HEK293 (cell line): ENCODE results near the gene TUT4.

Experiments
- CTCF ChIA-PET: fragments of 350-600 bp; formaldehyde crosslinking; extraction: SDS; loops from one replicate; lab custom pipeline; 2021; ENCODE audit warnings: antibody characterized with exemption; lab: Yijun Ruan, JAX
- POLR2A ChIA-PET: fragments of 300-600 bp; formaldehyde crosslinking; extraction: SDS; loops from one replicate; lab custom pipeline; 2020; ENCODE audit warnings: antibody characterized with exemption, inconsistent platforms; lab: Yijun Ruan, JAX
- H3K27ac ChIP-seq: fragments of 200-500 bp; sonication (Bioruptor generic); 2 replicates; pipeline ENCODE4 v1.5.1; 2014; ENCODE audit warnings: low read depth, low read length, control low read depth, inconsistent platforms; ENCODE audit errors: extremely low read depth
- H3K36me3 ChIP-seq, 2 experiments: fragments of 200-500 bp in 1 of 2; sonication (Bioruptor generic) in 1 of 2; 1 replicate in 1 of 2; 2 replicates in 1 of 2; pipeline ENCODE4 v1.5.1; 2014 to 2017; ENCODE audit warnings: inconsistent platforms in 2 of 2, low read length in 2 of 2; ENCODE audit not compliant: control insufficient read depth in 2 of 2, insufficient read depth in 1 of 2
- H3K4me1 ChIP-seq: fragments of 200-500 bp; sonication (Bioruptor generic); 2 replicates; pipeline ENCODE4 v1.5.1; 2014; ENCODE audit warnings: mild to moderate bottlenecking, low read length, inconsistent platforms; ENCODE audit not compliant: control insufficient read depth, insufficient read depth
- H3K4me3 ChIP-seq: 2 replicates; pipeline ENCODE4 v1.5.1; 2011; ENCODE audit warnings: low read depth, mild to moderate bottlenecking, control low read depth, low read length, moderate library complexity
- H3K9me3 ChIP-seq: fragments of 200-500 bp; sonication (Bioruptor generic); 2 replicates; pipeline ENCODE4 v1.5.1; 2014; ENCODE audit warnings: low read depth, low read length, inconsistent platforms; ENCODE audit not compliant: control insufficient read depth, insufficient read depth
- KLF1 ChIP-seq: fragments of 450-650 bp; formaldehyde crosslinking; IDR thresholded peaks from 2 replicates; pipeline ENCODE4 v1.5.1; 2016; ENCODE audit warnings: missing biosample characterization, missing genetic modification characterization
- KLF10 ChIP-seq: fragments of 450-650 bp; IDR thresholded peaks from 2 replicates; pipeline ENCODE4 v1.5.1; 2018; ENCODE audit warnings: missing biosample characterization, mild to moderate bottlenecking, missing genetic modification characterization
- SCRT2 ChIP-seq: fragments of 450-650 bp; formaldehyde crosslinking; IDR thresholded peaks from 2 replicates; pipeline ENCODE4 v1.5.1; 2016; ENCODE audit warnings: missing biosample characterization, missing genetic modification characterization
- SETDB1 ChIP-seq: IDR thresholded peaks from one replicate; pipeline ENCODE4 v1.6.1; 2017; ENCODE audit warnings: mild to moderate bottlenecking, low read length, moderate library complexity, mixed read lengths; ENCODE audit not compliant: insufficient read length
- ZBTB21 ChIP-seq: fragments of 450-650 bp; formaldehyde crosslinking; IDR thresholded peaks from 2 replicates; pipeline ENCODE4 v1.5.1; 2017; ENCODE audit warnings: missing biosample characterization, missing genetic modification characterization
- ZBTB48 ChIP-seq: fragments of 450-650 bp; formaldehyde crosslinking; IDR thresholded peaks from 2 replicates; pipeline ENCODE4 v1.5.1; 2016; ENCODE audit warnings: missing biosample characterization, missing genetic modification characterization
- ZFHX2 ChIP-seq: fragments of 450-650 bp; formaldehyde crosslinking; conservative IDR thresholded peaks from 2 replicates; pipeline ENCODE4 v1.5.1; 2016; ENCODE audit warnings: missing biosample characterization, missing genetic modification characterization
- ZNF133 ChIP-seq: fragments of 450-650 bp; formaldehyde crosslinking; IDR thresholded peaks from 2 replicates; pipeline ENCODE4 v1.5.1; 2016; ENCODE audit warnings: missing biosample characterization, missing genetic modification characterization
- ZNF155 ChIP-seq: fragments of 450-650 bp; formaldehyde crosslinking; IDR thresholded peaks from 2 replicates; pipeline ENCODE4 v1.5.1; 2016; ENCODE audit warnings: missing biosample characterization, missing genetic modification characterization
- ZNF324 ChIP-seq: fragments of 450-650 bp; formaldehyde crosslinking; IDR thresholded peaks from 2 replicates; pipeline ENCODE4 v1.5.1; 2016; ENCODE audit warnings: missing biosample characterization, missing genetic modification characterization
- ZNF521 ChIP-seq: fragments of 450-650 bp; formaldehyde crosslinking; IDR thresholded peaks from 2 replicates; pipeline ENCODE4 v1.5.1; 2017; ENCODE audit warnings: missing biosample characterization, mild to moderate bottlenecking, missing genetic modification characterization
- ZNF558 ChIP-seq: fragments of 450-650 bp; formaldehyde crosslinking; IDR thresholded peaks from 2 replicates; pipeline ENCODE4 v1.5.1; 2016; ENCODE audit warnings: missing biosample characterization, missing genetic modification characterization
- ZNF658 ChIP-seq: fragments of 450-650 bp; formaldehyde crosslinking; IDR thresholded peaks from 2 replicates; pipeline ENCODE4; 2016; ENCODE audit warnings: missing biosample characterization, missing genetic modification characterization
- ZNF660 ChIP-seq: fragments of 450-650 bp; IDR thresholded peaks from 2 replicates; pipeline ENCODE4 v1.5.1; 2018; ENCODE audit warnings: missing biosample characterization, mild to moderate bottlenecking, missing genetic modification characterization
- TF ChIP-seq, protein P1 (sequence below): fragments of 450-650 bp; IDR thresholded peaks from 2 replicates; pipeline ENCODE4 v1.5.1; 2018; ENCODE audit warnings: missing biosample characterization, mild to moderate bottlenecking, missing genetic modification characterization
- TF ChIP-seq, protein P2 (sequence below): fragments of 450-650 bp; formaldehyde crosslinking; IDR thresholded peaks from 2 replicates; pipeline ENCODE4 v1.5.1; 2016; ENCODE audit warnings: missing biosample characterization, missing genetic modification characterization
- TF ChIP-seq, protein P3 (sequence below): fragments of 450-650 bp; formaldehyde crosslinking; IDR thresholded peaks from 2 replicates; pipeline ENCODE4 v1.5.1; 2016; ENCODE audit warnings: missing biosample characterization, missing genetic modification characterization
- TF ChIP-seq, protein P4 (sequence below): fragments of 450-650 bp; formaldehyde crosslinking; IDR thresholded peaks from 2 replicates; pipeline ENCODE4 v1.5.1; 2016; ENCODE audit warnings: missing biosample characterization, missing genetic modification characterization

TUT4 gene

GRCh38 chr1:52542085-52542688 is 10.7 kb downstream of the TUT4 start (continued):
- TF ChIP-seq, protein P1, sequence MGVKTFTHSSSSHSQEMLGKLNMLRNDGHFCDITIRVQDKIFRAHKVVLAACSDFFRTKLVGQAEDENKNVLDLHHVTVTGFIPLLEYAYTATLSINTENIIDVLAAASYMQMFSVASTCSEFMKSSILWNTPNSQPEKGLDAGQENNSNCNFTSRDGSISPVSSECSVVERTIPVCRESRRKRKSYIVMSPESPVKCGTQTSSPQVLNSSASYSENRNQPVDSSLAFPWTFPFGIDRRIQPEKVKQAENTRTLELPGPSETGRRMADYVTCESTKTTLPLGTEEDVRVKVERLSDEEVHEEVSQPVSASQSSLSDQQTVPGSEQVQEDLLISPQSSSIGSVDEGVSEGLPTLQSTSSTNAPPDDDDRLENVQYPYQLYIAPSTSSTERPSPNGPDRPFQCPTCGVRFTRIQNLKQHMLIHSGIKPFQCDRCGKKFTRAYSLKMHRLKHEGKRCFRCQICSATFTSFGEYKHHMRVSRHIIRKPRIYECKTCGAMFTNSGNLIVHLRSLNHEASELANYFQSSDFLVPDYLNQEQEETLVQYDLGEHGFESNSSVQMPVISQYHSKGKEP (tag by site-specific recombination) = no peak
- TF ChIP-seq SETDB1 = peak; percentile 92
- no peak for TF ChIP-seq ZNF155 (tag by site-specific recombination)

DNA sequence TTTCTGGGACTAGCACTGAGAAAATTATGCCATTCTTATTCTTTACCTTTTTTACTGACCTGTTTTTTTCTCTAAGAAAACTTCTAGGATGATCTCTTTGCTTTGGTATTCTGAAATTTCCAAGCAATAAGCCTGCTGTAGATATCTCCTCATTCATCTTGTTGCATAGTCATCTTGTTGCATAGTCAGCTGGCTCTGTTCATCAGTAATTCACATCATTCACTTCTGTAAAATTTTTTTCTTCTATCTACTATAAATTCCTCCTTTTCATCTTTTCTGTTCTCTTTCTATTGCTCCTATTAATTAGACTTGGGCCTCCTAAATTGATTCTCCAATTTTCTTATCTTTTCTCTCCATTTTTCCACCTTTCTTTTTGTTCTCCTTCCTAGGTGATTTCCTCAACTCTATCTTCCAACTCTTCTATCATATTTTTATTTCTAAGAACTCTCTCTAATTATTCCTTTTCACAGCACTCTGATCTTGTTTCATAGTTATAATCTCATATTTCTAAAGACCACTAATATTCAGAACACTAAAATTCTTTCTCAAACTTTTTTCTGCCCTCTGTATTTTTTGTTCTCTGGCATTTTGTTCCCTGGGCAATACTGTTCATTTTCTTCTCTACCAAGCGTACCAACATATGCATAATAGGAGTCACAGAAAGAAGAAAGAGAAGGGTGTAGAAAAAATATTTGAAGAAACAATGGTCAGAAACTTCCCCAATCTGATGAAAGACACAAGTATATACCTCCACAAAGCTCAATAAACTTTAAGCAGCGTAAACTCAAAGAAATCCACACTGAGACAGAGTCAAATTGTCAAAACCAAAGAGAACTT is 17.7 kb downstream of the TUT4 start:
- ChIA-PET CTCF (interaction anchor here (0.7 kb wide), 1 partner anchor 9 kb away, joined by 3 read pairs; no protein-coding TSS in a partner anchor), POLR2A (interaction anchor here (1.2 kb wide), 1 partner anchor 18 kb away, joined by 4 read pairs; the partner anchor contains the start of gene TUT4)
- Histone ChIP-seq H3K27ac (no peak overlapping the region), H3K9me3 (no peaks in the 10 kb centered on the region), H3K4me1 (no peaks in the 10 kb centered on the region), H3K4me3 (no peak overlapping the region), H3K36me3 (no peaks in the 10 kb centered on the region; a peak in 1 of 3 replicates)
- TF ChIP-seq SETDB1 (peak; percentile 70), ZNF521 (tag by site-specific recombination) (no peak), ZBTB48 (no peak), ZNF660 (tag by site-specific recombination) (no peak), ZFHX2 (tag by site-specific recombination) (no peak), KLF10 (no peak), ZNF324 (tag by site-specific recombination) (no peak), KLF1 (tag by site-specific recombination) (no peak), ZNF658 (tag by site-specific recombination) (no peak), ZNF133 (tag by site-specific recombination) (peak; percentile 96), ZNF558 (tag by site-specific recombination) (0 out of 2 replicates have a peak, but pooled peaks have one; percentile 42), ZBTB21 (tag by site-specific recombination) (no peak), SCRT2 (tag by site-specific recombination) (no peak)
- TF ChIP-seq, protein P2, sequence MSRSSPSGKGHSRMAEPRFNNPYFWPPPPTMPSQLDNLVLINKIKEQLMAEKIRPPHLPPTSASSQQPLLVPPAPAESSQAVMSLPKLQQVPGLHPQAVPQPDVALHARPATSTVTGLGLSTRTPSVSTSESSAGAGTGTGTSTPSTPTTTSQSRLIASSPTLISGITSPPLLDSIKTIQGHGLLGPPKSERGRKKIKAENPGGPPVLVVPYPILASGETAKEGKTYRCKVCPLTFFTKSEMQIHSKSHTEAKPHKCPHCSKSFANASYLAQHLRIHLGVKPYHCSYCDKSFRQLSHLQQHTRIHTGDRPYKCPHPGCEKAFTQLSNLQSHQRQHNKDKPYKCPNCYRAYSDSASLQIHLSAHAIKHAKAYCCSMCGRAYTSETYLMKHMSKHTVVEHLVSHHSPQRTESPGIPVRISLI = no peak
- TF ChIP-seq, protein P3, sequence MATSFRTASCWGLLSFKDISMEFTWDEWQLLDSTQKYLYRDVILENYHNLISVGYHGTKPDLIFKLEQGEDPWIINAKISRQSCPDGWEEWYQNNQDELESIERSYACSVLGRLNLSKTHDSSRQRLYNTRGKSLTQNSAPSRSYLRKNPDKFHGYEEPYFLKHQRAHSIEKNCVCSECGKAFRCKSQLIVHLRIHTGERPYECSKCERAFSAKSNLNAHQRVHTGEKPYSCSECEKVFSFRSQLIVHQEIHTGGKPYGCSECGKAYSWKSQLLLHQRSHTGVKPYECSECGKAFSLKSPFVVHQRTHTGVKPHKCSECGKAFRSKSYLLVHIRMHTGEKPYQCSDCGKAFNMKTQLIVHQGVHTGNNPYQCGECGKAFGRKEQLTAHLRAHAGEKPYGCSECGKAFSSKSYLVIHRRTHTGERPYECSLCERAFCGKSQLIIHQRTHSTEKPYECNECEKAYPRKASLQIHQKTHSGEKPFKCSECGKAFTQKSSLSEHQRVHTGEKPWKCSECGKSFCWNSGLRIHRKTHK (tag by site-specific recombination) = no peak
- TF ChIP-seq, protein P4, sequence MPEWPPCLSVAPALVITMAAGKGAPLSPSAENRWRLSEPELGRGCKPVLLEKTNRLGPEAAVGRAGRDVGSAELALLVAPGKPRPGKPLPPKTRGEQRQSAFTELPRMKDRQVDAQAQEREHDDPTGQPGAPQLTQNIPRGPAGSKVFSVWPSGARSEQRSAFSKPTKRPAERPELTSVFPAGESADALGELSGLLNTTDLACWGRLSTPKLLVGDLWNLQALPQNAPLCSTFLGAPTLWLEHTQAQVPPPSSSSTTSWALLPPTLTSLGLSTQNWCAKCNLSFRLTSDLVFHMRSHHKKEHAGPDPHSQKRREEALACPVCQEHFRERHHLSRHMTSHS (tag by site-specific recombination) = no peak
